T-helper 1 cell treated with Interleukin-12 subunit alpha and Interleukin-12 subunit beta and Interleukin-4 antibody, amounts not matched to agents 30 μg/mL and 1 μg/mL, for 36 hours (primary cell): Measurements from ENCODE around the gene JAKMIP1.

ENCODE experiments used
- H3K27ac Mint-ChIP-seq: one replicate; pipeline ENCODE4 v1.8.0; 2021; ENCODE audit warnings: mild to moderate bottlenecking, mixed read lengths
- H3K27me3 Mint-ChIP-seq: one replicate; pipeline ENCODE4 v1.8.0; 2021; ENCODE audit warnings: low read depth, mixed read lengths
- H3K36me3 Mint-ChIP-seq: one replicate; pipeline ENCODE4 v1.8.0; 2021; ENCODE audit warnings: low read depth, mixed read lengths
- H3K4me1 Mint-ChIP-seq: one replicate; pipeline ENCODE4 v1.8.0; 2021; ENCODE audit warnings: low read depth, mixed read lengths
- H3K4me3 Mint-ChIP-seq: one replicate; pipeline ENCODE4 v1.8.0; 2021; ENCODE audit warnings: mild to moderate bottlenecking, moderate library complexity, mixed read lengths
- H3K9me3 Mint-ChIP-seq: one replicate; pipeline ENCODE4 v1.8.0; 2021; ENCODE audit warnings: mixed read lengths

Gene JAKMIP1

DNA sequence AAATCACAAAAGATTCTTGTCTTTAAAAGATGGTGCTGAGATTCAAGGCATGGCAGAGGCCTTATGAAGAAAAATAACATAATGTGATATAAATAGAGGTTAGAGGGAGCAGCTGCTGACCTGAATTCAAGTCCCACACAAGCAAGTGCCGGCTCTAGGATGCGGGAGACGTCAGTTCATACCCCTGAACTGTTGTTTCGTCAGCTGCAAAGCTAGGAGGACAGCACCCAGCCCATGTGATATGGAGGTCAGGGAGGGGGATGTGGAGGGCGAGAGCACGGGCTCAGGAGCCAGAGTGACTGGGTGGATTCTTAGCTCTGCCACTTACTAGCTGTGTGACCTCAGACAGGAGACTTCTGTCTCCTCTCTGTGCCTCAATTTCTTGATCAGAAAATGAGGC, 77.9 kb downstream of the JAKMIP1 start:
- peaks cover 6% of the 10 kb centered on the region for H3K4me1 Mint-ChIP-seq
- H3K9me3 Mint-ChIP-seq: no peaks in the 10 kb centered on the region
- H3K27ac Mint-ChIP-seq: no peak overlapping the region
- H3K4me3 Mint-ChIP-seq: no peak overlapping the region
- H3K36me3 Mint-ChIP-seq: peaks cover 7% of the 10 kb centered on the region
- no peaks in the 10 kb centered on the region for H3K27me3 Mint-ChIP-seq

DNA sequence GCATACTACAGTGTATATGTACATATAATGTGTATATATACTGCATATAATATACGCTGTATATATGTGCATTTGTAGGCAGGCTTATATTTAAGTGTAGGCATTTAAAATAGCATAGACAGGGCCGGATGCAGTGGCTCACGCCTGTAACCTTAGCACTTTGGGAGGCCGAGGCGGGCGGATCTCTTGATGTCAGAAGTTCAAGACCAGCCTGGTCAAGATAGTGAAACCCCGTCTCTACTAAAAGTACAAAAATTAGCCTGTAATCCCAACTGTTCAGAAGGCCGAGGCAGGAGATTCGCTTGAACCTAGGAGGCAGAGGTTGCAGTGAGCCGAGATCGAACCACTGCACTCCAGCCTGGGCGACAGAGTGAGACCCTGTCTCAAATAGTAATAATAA, 78.4 kb downstream of the JAKMIP1 start:
- peaks cover 10% of the 10 kb centered on the region for H3K4me1 Mint-ChIP-seq
- no peak overlapping the region for H3K27ac Mint-ChIP-seq
- H3K27me3 Mint-ChIP-seq: no peaks in the 10 kb centered on the region
- no peak overlapping the region for H3K4me3 Mint-ChIP-seq
- H3K36me3 Mint-ChIP-seq: peaks cover 11% of the 10 kb centered on the region
- no peaks in the 10 kb centered on the region for H3K9me3 Mint-ChIP-seq

DNA sequence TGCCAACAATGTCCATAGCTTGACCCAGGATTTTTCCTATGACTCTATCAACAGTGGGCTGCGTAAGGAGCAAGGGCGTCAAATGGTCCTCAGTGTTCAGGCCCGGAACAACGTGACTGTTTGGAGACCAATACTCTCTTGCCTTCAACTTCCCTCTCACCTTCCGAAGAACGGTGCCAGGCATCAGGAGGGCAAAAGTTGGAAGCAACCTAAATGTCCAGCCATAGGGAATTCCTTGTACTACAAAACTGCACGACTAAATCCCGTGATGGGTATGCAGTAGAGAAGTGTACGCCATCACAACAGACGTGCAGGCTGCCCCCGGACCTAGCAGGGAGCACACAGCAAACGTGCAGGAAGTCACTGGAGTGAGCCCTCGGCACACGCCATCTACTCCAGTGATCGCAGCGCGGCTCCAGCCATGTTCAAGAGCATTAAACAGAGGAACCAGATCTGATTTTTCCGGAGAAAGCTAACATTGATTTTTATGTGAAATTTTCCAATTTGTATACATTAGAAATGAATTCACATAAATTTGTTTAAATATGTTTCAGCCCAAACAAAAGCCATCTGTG, 79.0 kb downstream of the JAKMIP1 start:
- Mint-ChIP-seq H3K9me3 (no peaks in the 10 kb centered on the region), H3K36me3 (peaks cover 13% of the 10 kb centered on the region), H3K4me3 (no peak overlapping the region), H3K4me1 (peaks cover 15% of the 10 kb centered on the region), H3K27me3 (no peaks in the 10 kb centered on the region), H3K27ac (no peak overlapping the region)

DNA sequence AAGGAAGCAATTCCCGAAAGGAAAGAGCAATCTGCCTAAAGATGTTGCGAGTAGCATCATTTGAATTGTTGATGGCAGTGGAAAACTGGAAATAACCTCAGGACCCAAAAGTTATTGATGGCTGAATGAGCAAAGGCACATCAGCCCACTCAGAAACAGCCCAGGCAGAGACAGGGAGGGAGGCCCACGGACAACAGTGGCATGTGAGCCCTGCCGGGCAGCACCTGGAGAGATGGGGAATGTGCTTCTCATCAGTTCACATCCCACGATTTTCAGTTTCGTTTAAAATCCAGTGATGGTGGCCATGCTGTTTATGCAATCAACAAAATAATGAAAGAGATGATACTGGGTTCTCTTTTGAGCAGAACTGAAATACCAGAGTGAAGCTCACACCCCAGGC, 80.0 kb downstream of the JAKMIP1 start:
- H3K4me1 Mint-ChIP-seq: peaks cover 17% of the 10 kb centered on the region
- peaks cover 13% of the 10 kb centered on the region for H3K36me3 Mint-ChIP-seq
- no peaks in the 10 kb centered on the region for H3K27me3 Mint-ChIP-seq
- no peaks in the 10 kb centered on the region for H3K9me3 Mint-ChIP-seq
- H3K4me3 Mint-ChIP-seq: no peak overlapping the region
- H3K27ac Mint-ChIP-seq: no peak overlapping the region

DNA sequence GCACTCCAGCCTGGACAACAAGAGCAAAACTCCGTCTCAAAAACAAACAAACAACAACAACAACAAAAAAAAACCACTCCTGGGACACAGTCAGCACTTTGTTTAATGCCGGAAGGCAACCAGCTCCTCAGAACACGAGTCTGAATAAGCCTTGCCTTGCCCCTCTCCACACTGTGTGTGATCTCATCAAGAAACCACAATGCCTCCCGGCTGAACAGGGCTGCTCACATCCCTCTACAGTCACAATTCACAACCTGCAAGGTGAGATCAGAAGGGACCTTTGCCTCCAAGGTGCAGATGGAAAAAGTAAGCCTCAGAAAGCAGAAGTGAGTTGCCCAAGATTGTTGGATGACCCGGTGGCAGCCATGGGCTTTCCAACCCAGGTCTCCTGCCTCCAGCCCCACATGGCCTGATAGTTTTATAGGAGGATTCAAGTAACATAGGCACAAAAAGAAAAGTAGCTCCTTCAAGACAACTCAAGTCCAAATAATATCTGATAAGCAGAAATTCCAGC, 80.8 kb downstream of the JAKMIP1 start:
- Mint-ChIP-seq H3K27ac (peak overlapping the region; percentile 50), H3K4me3 (no peak overlapping the region), H3K27me3 (no peaks in the 10 kb centered on the region), H3K9me3 (no peaks in the 10 kb centered on the region), H3K36me3 (peaks cover 13% of the 10 kb centered on the region), H3K4me1 (peaks cover 22% of the 10 kb centered on the region)

DNA sequence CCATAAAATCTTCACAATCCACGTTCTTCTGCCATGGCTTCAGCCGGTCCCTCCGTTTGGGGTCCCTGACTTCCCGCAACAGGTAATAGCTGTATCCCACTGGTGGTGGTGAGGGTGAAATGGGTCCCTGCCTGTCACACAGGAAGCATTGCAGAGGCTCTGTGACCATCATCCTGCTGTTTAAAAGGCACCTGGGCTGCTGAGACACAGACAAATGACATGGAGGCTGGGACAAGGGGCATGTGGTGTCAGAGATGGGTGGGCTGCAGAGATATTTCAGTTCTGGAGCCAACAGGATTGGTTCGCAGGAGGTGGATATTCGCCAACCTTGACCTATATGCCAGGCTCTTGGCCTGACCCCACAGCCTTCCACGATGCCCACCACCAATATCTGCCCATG, 82.1 kb downstream of the JAKMIP1 start:
- Mint-ChIP-seq H3K36me3 (peaks cover 20% of the 10 kb centered on the region), H3K4me3 (no peak overlapping the region), H3K4me1 (peaks cover 31% of the 10 kb centered on the region), H3K27me3 (no peaks in the 10 kb centered on the region), H3K27ac (no peak overlapping the region), H3K9me3 (no peaks in the 10 kb centered on the region)

DNA sequence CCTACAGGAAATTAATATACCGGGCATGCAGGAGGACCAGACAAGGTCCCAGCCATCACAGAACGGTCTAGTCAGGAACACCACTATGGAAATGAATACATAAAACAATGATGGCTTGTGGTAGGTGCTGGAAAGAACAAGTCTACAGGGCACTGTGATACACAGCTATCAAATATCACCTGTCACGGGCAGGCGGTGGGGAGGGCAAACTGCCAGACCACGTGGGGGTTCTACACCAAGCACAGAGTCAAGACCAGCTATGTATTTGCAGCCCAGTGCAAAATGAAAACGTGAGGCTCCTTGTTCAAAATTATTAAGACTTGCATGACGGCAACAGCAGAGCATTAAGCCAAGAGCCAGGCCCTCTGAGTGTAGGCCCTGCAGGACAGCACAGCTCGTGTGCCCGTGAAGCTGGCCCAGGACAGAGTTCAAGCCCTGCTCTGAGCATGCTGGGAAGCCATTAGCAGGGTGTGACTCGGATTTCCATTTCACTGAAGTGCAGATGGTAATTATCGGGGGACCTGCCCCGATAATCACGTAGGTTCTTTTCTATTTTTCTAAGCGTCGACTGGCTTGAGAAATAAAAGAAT, 83.6 kb downstream of the JAKMIP1 start:
- Mint-ChIP-seq H3K4me3 (no peak overlapping the region), H3K27me3 (no peaks in the 10 kb centered on the region), H3K27ac (no peak overlapping the region), H3K9me3 (no peaks in the 10 kb centered on the region), H3K4me1 (peaks cover 31% of the 10 kb centered on the region), H3K36me3 (peaks cover 20% of the 10 kb centered on the region)

DNA sequence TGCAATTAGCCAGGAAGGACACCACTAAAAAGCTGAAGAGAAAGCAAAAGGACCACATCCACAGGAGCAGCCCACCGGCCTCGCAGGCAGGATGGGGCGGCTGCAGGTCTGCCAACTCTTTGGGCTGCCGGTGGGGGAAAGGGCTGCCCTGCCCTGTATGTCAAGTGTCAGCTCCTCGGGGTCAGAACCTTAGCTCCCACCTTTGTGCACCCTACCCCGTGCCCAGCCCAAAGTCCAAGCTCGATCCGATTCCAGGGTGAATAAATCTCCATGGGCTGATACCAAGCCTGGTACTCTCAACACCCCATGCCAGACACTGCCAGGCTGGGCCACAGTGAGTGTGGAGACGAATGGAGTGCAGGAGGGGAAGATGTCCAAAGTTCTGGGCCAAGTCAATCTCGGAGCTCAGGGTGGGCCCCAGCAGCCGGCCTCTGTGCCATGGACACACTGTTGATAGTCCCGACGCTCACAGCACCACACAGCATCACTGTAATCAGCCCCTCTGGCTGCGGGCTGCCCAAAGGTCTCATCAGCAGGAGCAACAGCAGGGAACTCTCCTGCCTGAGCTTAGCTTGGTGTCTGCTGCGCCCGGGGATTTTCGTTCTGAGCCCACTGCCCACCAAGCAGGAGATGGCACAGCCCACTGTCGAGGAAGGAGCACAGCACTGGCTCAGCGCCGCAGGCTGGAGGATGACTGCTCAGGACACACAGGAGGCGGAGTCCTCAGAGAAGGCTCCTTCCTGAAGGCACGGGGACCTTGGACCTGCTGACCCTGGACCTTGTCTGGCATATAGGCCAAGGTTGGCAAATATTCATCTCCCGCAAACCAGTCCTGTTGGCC, 84.4 kb downstream of the JAKMIP1 start:
- Mint-ChIP-seq H3K27ac (peak overlapping the region; percentile 59), H3K36me3 (peaks cover 18% of the 10 kb centered on the region), H3K4me3 (no peak overlapping the region), H3K27me3 (no peaks in the 10 kb centered on the region), H3K9me3 (no peaks in the 10 kb centered on the region), H3K4me1 (peaks cover 31% of the 10 kb centered on the region)

DNA sequence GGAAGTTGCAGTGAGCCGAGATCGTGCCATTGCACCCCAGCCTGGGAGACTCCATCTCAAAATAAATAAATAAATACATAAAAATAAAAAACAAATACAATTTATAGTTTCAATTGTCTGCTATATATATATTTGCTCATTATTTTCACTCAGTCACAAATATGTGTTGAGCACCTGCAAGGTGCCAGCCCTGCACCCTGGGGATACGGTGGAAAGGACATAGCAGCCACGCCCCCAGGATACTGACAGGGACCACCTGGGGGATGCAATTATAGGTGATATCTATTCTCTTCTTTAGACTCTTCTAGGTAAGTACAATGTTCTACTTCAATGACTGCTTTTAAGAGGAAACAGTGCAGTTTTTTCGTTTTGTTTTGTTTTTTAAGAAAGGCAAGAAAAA, 85.0 kb downstream of the JAKMIP1 start:
- Mint-ChIP-seq H3K4me1 (peaks cover 31% of the 10 kb centered on the region), H3K36me3 (peaks cover 18% of the 10 kb centered on the region), H3K4me3 (no peak overlapping the region), H3K9me3 (no peaks in the 10 kb centered on the region), H3K27me3 (no peaks in the 10 kb centered on the region), H3K27ac (peak overlapping the region; percentile 59)

DNA sequence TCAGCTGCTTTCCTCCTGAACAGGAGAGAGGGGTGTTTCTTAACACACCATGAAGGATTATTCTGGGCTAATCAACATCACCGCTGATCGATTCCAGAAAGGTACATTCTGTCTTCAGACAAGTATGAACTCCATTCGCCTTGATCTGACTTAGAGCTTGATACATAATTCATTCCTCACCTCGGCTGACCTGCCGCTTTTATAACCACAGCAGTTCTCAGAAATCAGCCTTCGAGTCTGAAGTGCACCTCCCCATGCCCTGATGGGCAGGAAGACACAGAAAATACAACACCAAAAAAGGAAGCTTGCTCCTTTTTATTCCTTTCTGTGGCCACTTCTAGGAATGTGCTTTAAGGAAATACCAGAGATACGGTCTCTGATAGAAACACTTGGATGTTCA, 85.7 kb downstream of the JAKMIP1 start:
- peak overlapping the region; percentile 7 for H3K4me3 Mint-ChIP-seq
- H3K27me3 Mint-ChIP-seq: no peaks in the 10 kb centered on the region
- peaks cover 27% of the 10 kb centered on the region for H3K4me1 Mint-ChIP-seq
- no peaks in the 10 kb centered on the region for H3K9me3 Mint-ChIP-seq
- peak overlapping the region; percentile 20 for H3K27ac Mint-ChIP-seq
- peaks cover 16% of the 10 kb centered on the region for H3K36me3 Mint-ChIP-seq

DNA sequence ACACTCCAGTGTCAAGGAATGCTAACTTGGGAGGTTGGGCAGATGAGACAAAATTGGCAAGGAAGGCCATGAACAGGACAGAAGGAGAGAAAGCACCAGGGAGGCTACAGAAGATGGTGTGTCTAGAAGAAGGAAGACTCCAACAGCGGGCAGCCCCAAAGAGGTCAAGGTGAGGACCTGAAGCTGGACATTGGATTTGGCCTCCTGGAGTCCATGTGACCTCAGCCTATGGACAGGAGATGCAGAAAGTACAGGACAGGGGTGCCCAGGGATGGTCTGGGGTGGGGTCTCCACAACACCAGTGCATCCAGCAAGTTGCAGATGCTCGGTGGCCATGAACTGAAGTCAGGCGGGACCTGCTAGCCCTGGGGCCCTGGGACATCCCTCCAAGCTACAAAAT, 86.2 kb downstream of the JAKMIP1 start:
- Mint-ChIP-seq H3K9me3 (no peaks in the 10 kb centered on the region), H3K36me3 (peaks cover 14% of the 10 kb centered on the region), H3K27ac (peak overlapping the region; percentile 62), H3K4me1 (peaks cover 24% of the 10 kb centered on the region), H3K4me3 (peak overlapping the region; percentile 52), H3K27me3 (no peaks in the 10 kb centered on the region)

DNA sequence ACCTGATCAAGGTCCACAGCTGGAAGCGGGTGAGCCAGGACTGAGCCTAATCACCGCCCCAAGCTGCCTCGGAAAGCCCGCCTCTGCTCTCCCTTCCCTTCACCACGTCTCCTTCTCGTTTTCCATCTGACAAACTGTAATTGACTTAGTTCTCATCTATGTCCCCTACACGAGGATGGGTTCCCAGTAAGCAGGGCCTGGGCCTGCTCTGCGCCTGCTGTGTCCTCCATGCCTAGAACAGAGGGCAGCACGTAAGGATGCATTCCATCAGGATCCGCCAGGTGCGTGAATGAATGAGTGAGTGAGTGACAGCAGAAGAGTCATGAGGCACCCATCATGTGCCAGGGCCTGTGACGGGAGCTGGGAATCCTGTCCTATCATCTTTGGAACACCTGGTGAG, 86.7 kb downstream of the JAKMIP1 start:
- no peak overlapping the region for H3K4me3 Mint-ChIP-seq
- no peaks in the 10 kb centered on the region for H3K9me3 Mint-ChIP-seq
- H3K27ac Mint-ChIP-seq: peak overlapping the region; percentile 62
- no peaks in the 10 kb centered on the region for H3K27me3 Mint-ChIP-seq
- H3K36me3 Mint-ChIP-seq: peaks cover 16% of the 10 kb centered on the region
- H3K4me1 Mint-ChIP-seq: peaks cover 24% of the 10 kb centered on the region

DNA sequence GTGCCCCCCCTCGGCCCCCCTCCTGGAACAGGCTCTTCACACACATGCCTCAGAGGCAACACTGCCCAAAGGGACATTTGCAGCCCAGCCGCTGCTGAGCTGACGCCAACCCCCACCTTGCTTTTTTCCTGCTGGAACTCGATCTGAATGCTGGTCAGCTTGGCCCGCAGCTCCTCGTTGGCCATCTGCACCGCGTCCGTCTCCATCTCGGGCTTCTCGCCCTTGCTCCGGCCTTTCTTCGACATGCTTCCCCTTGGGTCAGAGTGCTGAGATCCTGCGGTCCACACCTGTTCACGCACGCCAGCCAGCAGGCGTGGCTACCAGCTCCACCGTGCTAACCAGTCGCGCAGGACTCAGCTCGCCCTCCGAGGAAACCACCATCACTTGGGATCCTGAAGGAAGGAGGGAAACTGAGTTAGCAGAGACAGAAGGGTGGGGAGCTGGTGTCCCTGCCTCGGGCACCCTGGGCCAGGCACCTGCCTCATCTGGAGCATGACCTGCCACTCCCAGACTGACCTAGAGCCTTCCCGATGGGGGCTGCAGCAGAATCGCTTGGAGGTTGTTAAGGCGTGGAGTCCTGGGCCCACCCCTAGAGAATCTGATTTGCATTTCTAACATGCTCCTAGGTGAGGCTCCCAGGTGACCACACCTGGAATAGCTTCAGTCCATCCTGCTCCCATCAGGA, 87.6 kb downstream of the JAKMIP1 start:
- peaks cover 16% of the 10 kb centered on the region for H3K36me3 Mint-ChIP-seq
- H3K4me1 Mint-ChIP-seq: peaks cover 24% of the 10 kb centered on the region
- no peak overlapping the region for H3K27ac Mint-ChIP-seq
- no peaks in the 10 kb centered on the region for H3K27me3 Mint-ChIP-seq
- no peak overlapping the region for H3K4me3 Mint-ChIP-seq
- H3K9me3 Mint-ChIP-seq: no peaks in the 10 kb centered on the region

DNA sequence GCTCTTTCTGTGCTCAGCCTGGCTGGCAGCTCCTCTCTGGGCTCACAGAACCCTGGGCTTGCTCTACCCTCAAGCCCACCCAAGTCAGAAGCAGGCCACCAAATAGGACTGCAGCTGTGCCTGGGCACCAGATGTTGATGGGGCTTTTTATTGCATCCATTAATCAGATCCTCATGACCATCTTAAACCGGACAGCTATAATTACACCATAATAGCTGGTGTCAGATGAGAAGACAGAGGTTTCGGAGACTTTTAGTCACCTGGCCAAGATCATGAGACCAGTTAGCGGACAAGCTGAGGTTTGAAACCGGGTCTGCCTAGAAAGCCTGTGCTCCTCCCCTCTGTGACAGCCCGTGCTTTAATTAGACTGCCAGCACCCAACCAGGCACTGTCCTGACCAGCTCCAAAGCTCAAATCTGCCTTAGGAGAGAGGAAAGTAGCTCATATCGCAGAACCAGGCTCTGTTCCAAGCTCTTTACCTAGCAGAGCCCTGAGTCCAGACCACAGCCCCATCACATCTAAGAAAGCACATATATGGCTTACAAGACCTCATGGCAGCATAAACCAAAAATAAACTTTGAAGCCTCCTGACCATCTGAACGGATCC, 88.9 kb downstream of the JAKMIP1 start:
- H3K36me3 Mint-ChIP-seq: peaks cover 21% of the 10 kb centered on the region
- no peaks in the 10 kb centered on the region for H3K9me3 Mint-ChIP-seq
- H3K4me1 Mint-ChIP-seq: peaks cover 16% of the 10 kb centered on the region
- H3K27me3 Mint-ChIP-seq: no peaks in the 10 kb centered on the region
- H3K4me3 Mint-ChIP-seq: no peak overlapping the region
- no peak overlapping the region for H3K27ac Mint-ChIP-seq
